H1 (cell line): ENCODE data around the gene TTBK2. TPM values are rescaled to one million over a fixed set of nuclear protein-coding genes. Genes with fewer than 3 reads are reported as not detected.

ENCODE experiments used
- CTCF ChIA-PET: fragments of 300-600 bp; sonication (Branson Sonifier 250); formaldehyde crosslinking; loops from one replicate; lab custom pipeline; 2021; ENCODE audit not compliant: partially characterized antibody; lab: Charles Lee
- POLR2A ChIA-PET: fragments of 300-600 bp; sonication (Branson Sonifier 250); formaldehyde crosslinking; loops from one replicate; lab custom pipeline; 2021; ENCODE audit warnings: inconsistent platforms; ENCODE audit not compliant: partially characterized antibody; lab: Charles Lee
- DNase-seq, 2 experiments: peaks; one replicate each; pipeline versions ENCODE4 v3.0.0 to v3.0.0-alpha.2; 2010 to 2022; ENCODE audit warnings: low spot score in 2 of 2, low read depth in 1 of 2, mixed read lengths in 1 of 2
- FAIRE-seq: peaks from 2 replicates; lab custom pipeline; 2011; peaks lifted over from hg19 to GRCh38; lab: Jason Lieb, UNC
- H2AFZ ChIP-seq: 2 replicates; pipeline ENCODE4 v1.8.1; 2012; ENCODE audit warnings: low read length, inconsistent platforms
- H2AK5ac ChIP-seq: 2 replicates; pipeline ENCODE4 v1.6.1; 2013; ENCODE audit warnings: low read depth, low read length
- H2BK120ac ChIP-seq: replicated peaks from 2 replicates; pipeline ENCODE3; 2013; ENCODE audit warnings: low read depth, low read length, inconsistent platforms
- H2BK12ac ChIP-seq: 2 replicates; pipeline ENCODE4 v1.6.1; 2013; ENCODE audit warnings: low read depth, low read length
- H2BK15ac ChIP-seq: 2 replicates; pipeline ENCODE4 v1.6.1; 2013; ENCODE audit warnings: low read length
- H2BK20ac ChIP-seq: 2 replicates; pipeline ENCODE4 v1.6.1; 2013; ENCODE audit warnings: low read length
- H2BK5ac ChIP-seq: 2 replicates; pipeline ENCODE4 v1.6.1; 2013; ENCODE audit warnings: low read depth, low read length
- H3K14ac ChIP-seq: 2 replicates; pipeline ENCODE4 v1.6.1; 2013; ENCODE audit warnings: inconsistent platforms; ENCODE audit not compliant: insufficient read length
- H3K18ac ChIP-seq: 2 replicates; pipeline ENCODE4 v1.6.1; 2013; ENCODE audit warnings: low read length; ENCODE audit errors: extremely low read depth
- H3K23ac ChIP-seq: 2 replicates; pipeline ENCODE4 v1.6.1; 2013; ENCODE audit warnings: inconsistent platforms; ENCODE audit not compliant: insufficient read length
- H3K23me2 ChIP-seq: 2 replicates; pipeline ENCODE4 v1.6.1; 2013; ENCODE audit warnings: low read depth, low read length
- H3K27ac ChIP-seq: 2 replicates; pipeline ENCODE4 v1.6.1; 2011; ENCODE audit warnings: low read depth, low read length, inconsistent platforms
- H3K27me3 ChIP-seq, 4 experiments: replicated peaks in 1 of 4; 1 replicate in 1 of 4; 2 replicates in 3 of 4; pipeline versions ENCODE4 v1.6.1 to v1.8.1; 2011 to 2013; ENCODE audit warnings: low read length in 3 of 4, mild to moderate bottlenecking in 3 of 4, inconsistent platforms in 2 of 4, mixed read lengths in 2 of 4, moderate library complexity in 1 of 4; ENCODE audit not compliant: control insufficient read depth in 3 of 4, insufficient read depth in 3 of 4; ENCODE audit errors: extremely low read depth in 1 of 4
- H3K36me3 ChIP-seq, 4 experiments: 2 replicates each; pipeline versions ENCODE4 v1.6.1 to v1.8.1; 2011 to 2013; ENCODE audit warnings: mild to moderate bottlenecking in 4 of 4, low read length in 3 of 4, moderate library complexity in 2 of 4, control low read depth in 1 of 4, inconsistent platforms in 1 of 4; ENCODE audit not compliant: insufficient read depth in 4 of 4, control insufficient read depth in 2 of 4
- H3K4ac ChIP-seq: replicated peaks from 2 replicates; pipeline ENCODE3; 2013; ENCODE audit warnings: low read length, low read depth, mixed read lengths, inconsistent platforms; ENCODE audit not compliant: insufficient read length
- H3K4me1 ChIP-seq, 4 experiments: replicated peaks in 1 of 4; 1 replicate in 1 of 4; 2 replicates in 3 of 4; pipeline versions ENCODE4 v1.6.1 to v1.8.1; 2011 to 2013; ENCODE audit warnings: low read length in 3 of 4, inconsistent platforms in 2 of 4, mixed read lengths in 1 of 4; ENCODE audit not compliant: insufficient read depth in 4 of 4, control insufficient read depth in 3 of 4
- H3K4me2 ChIP-seq, 2 experiments: 2 replicates each; pipeline versions ENCODE4 v1.6.1 to v1.8.1; 2011 to 2013; ENCODE audit warnings: low read depth in 2 of 2, low read length in 2 of 2, control low read depth in 1 of 2, inconsistent platforms in 1 of 2, mild to moderate bottlenecking in 1 of 2; ENCODE audit not compliant: insufficient read depth in 1 of 2
- H3K4me3 ChIP-seq, 4 experiments: fragments of 200-600, 300-600 bp in 1 of 4; sonication (generic), shearing (Covaris generic), sonication (Bioruptor Twin) in 1 of 4; 2 replicates each; pipeline versions ENCODE4 v1.5.1 to v1.8.1; 2011 to 2016; ENCODE audit warnings: low read length in 4 of 4, low read depth in 3 of 4, control low read depth in 2 of 4, inconsistent platforms in 2 of 4, mild to moderate bottlenecking in 2 of 4, mixed read lengths in 1 of 4, moderate library complexity in 1 of 4; ENCODE audit not compliant: insufficient read depth in 2 of 4; ENCODE audit errors: extremely low read depth in 1 of 4
- H3K56ac ChIP-seq: replicated peaks from 2 replicates; pipeline ENCODE3; 2013; ENCODE audit warnings: low read depth, mild to moderate bottlenecking, mixed read lengths, low read length, inconsistent platforms; ENCODE audit not compliant: insufficient read length
- H3K79me1 ChIP-seq: 2 replicates; pipeline ENCODE4 v1.6.1; 2013; ENCODE audit warnings: low read depth, low read length, control low read depth
- H3K79me2 ChIP-seq, 2 experiments: 2 replicates each; pipeline versions ENCODE4 v1.6.1 to v1.8.1; 2012 to 2013; ENCODE audit warnings: low read length in 2 of 2, mild to moderate bottlenecking in 2 of 2, inconsistent platforms in 1 of 2; ENCODE audit not compliant: insufficient read depth in 2 of 2, control insufficient read depth in 1 of 2
- H3K9ac ChIP-seq, 4 experiments: replicated peaks in 1 of 4; 1 replicate in 1 of 4; 2 replicates in 3 of 4; pipeline versions ENCODE4 v1.6.1 to v1.8.1; 2011 to 2013; ENCODE audit warnings: low read depth in 3 of 4, low read length in 3 of 4, control low read depth in 2 of 4, mild to moderate bottlenecking in 2 of 4, moderate library complexity in 2 of 4, inconsistent platforms in 1 of 4; ENCODE audit errors: extremely low read depth in 1 of 4
- H3K9me3 ChIP-seq, 2 experiments: 2 replicates each; pipeline versions ENCODE4 v1.6.1 to v1.8.1; 2012 to 2013; ENCODE audit warnings: mild to moderate bottlenecking in 2 of 2, moderate library complexity in 2 of 2, control low read depth in 1 of 2, inconsistent platforms in 1 of 2, low read depth in 1 of 2, low read length in 1 of 2, mixed read lengths in 1 of 2; ENCODE audit not compliant: insufficient read depth in 2 of 2
- H4K20me1 ChIP-seq, 2 experiments: replicated peaks in 1 of 2; 2 replicates each; pipeline versions ENCODE3 to v1.8.1; 2011 to 2013; ENCODE audit warnings: inconsistent platforms in 2 of 2, low read length in 2 of 2, mild to moderate bottlenecking in 1 of 2; ENCODE audit not compliant: insufficient read depth in 2 of 2, control insufficient read depth in 1 of 2
- H4K5ac ChIP-seq: 2 replicates; pipeline ENCODE4 v1.6.1; 2013; ENCODE audit warnings: low read length, low read depth, mixed read lengths, inconsistent platforms; ENCODE audit not compliant: insufficient read length
- H4K8ac ChIP-seq: 2 replicates; pipeline ENCODE4 v1.8.0; 2013; ENCODE audit warnings: mild to moderate bottlenecking, moderate library complexity, low read length, inconsistent platforms; ENCODE audit not compliant: insufficient read depth; ENCODE audit errors: extremely low read depth
- H4K91ac ChIP-seq: replicated peaks from 2 replicates; pipeline ENCODE3; 2013; ENCODE audit warnings: low read length, mixed read lengths, inconsistent platforms; ENCODE audit not compliant: insufficient read length
- BACH1 ChIP-seq: IDR thresholded peaks from 2 replicates; pipeline ENCODE4 v1.6.1; 2012; ENCODE audit warnings: low read length, improper control_type of control experiment
- BCL11A ChIP-seq, 2 experiments: IDR thresholded peaks; one replicate each; pipeline ENCODE4 v1.6.1; 2011; ENCODE audit warnings: low read depth in 2 of 2, low read length in 2 of 2, mild to moderate bottlenecking in 2 of 2
- CEBPB ChIP-seq: IDR thresholded peaks from 2 replicates; pipeline ENCODE4 v1.6.1; 2012; ENCODE audit warnings: low read depth, low read length
- CHD1 ChIP-seq: IDR thresholded peaks from 2 replicates; pipeline ENCODE4 v1.6.1; 2012; ENCODE audit warnings: low read depth, low read length, improper control_type of control experiment
- CTBP2 ChIP-seq: IDR thresholded peaks from 2 replicates; pipeline ENCODE4 v1.7.0; 2011; ENCODE audit warnings: borderline replicate concordance, mild to moderate bottlenecking, moderate library complexity, mixed read lengths, low read length; ENCODE audit not compliant: insufficient read depth, insufficient read length
- EZH2 ChIP-seq: fragments of 200-600 bp; sonication (generic); IDR thresholded peaks from 2 replicates; pipeline ENCODE4 v1.7.1; 2012; ENCODE audit warnings: low read depth, mild to moderate bottlenecking, moderate library complexity, low read length, inconsistent platforms; ENCODE audit not compliant: severe bottlenecking
- KDM4A ChIP-seq: IDR thresholded peaks from one replicate; pipeline ENCODE4 v1.7.1; 2012; ENCODE audit warnings: low read depth, mild to moderate bottlenecking, moderate library complexity, low read length, inconsistent platforms; ENCODE audit not compliant: severe bottlenecking
- POLR2A ChIP-seq, 2 experiments: IDR thresholded peaks; 1 replicate in 1 of 2; 2 replicates in 1 of 2; pipeline ENCODE4 v1.6.1; 2011; ENCODE audit warnings: low read depth in 2 of 2, low read length in 2 of 2, mild to moderate bottlenecking in 2 of 2; ENCODE audit errors: control extremely low read depth in 1 of 2
- POLR2AphosphoS5 ChIP-seq: IDR thresholded peaks from 2 replicates; pipeline ENCODE4 v1.6.1; 2011; ENCODE audit warnings: low read depth, low read length
- RBBP5 ChIP-seq: IDR thresholded peaks from 2 replicates; pipeline ENCODE4 v1.7.1; 2012; ENCODE audit warnings: low read depth, mild to moderate bottlenecking, inconsistent platforms, low read length, moderate library complexity, borderline replicate concordance
- SP1 ChIP-seq: IDR thresholded peaks from 2 replicates; pipeline ENCODE4 v1.6.1; 2011; ENCODE audit warnings: low read depth, low read length
- WGBS, 2 experiments: shearing (Covaris generic) in 1 of 2; methylation state at CpG; one replicate each; pipeline versions ENCODE4 v1.1.6 to v1.1.7; 2013 to 2015; ENCODE audit warnings: low lambda C conversion rate in 2 of 2, mixed read lengths in 2 of 2, inconsistent platforms in 1 of 2, low coverage in 1 of 2, missing lambda C conversion rate in 1 of 2; ENCODE audit not compliant: insufficient replicate concordance in 2 of 2, insufficient coverage in 1 of 2, insufficient read length in 1 of 2; ENCODE audit errors: extremely low coverage in 1 of 2, missing lambda C conversion rate in 1 of 2; 5-methylcytosine and 5-hydroxymethylcytosine counted together
- polyA plus RNA-seq, 7 experiments: library from polyadenylated mRNA; depleted of rRNA in 3 of 7; stranded (reverse) in 5 of 7; unstranded in 2 of 7; fragments of >200 nt in 5 of 7; fragments of 200-250 nt in 2 of 7; gene quantifications; 1 replicate in 5 of 7; 2 replicates in 1 of 7; 4 replicates in 1 of 7; pipeline versions ENCODE4 v1.2.1 to v1.2.3, GENCODE V29; 2011 to 2013; ENCODE audit warnings: missing spikeins in 2 of 7, mixed read lengths in 2 of 7
- total RNA-seq: library from RNA; stranded (reverse); fragmentation: NEBNext Ultra II Directional; extraction: Animal tissue kit (Norgen Biotek cat#: 25700); gene quantifications from 2 replicates; pipeline ENCODE4 v1.2.1, GENCODE V29; 2021
- TF ChIP-seq, protein P1 (sequence below): IDR thresholded peaks from 2 replicates; pipeline ENCODE4 v1.6.1; 2012; ENCODE audit warnings: inconsistent platforms
- TF ChIP-seq, protein P2 (sequence below): IDR thresholded peaks from 2 replicates; pipeline ENCODE4 v1.6.1; 2011; ENCODE audit warnings: low read depth, mild to moderate bottlenecking, low read length; ENCODE audit not compliant: insufficient read depth

The TTBK2 gene
- total and polyA plus RNA-seq, 2 of the 8 experiments (the other 6 are each of a cell fraction or from before 2014, with no cell fraction given), result 2.7 to 18.2 TPM

DNA sequence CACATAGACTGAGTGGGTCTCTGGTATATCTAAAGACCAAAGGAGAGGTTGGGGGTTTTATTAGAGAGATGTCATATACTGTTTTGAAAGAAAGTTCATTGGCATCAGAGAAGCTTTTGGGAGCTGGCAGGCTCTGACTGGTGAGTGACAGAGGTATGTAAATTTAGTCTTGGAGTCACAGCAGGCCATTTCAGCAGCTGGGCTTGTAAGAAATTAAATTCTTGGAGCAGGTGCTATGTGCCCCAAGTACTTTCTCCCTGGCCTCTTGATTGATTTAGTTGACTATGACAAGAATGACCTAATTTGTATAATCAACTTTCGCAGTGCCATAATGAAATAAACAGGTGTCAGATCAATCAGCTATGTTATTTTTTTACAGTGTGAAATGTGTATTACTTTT, 135.9 kb downstream of the TTBK2 start:
- Histone ChIP-seq H2BK15ac (no peak overlapping the region), H3K18ac (no peak overlapping the region), H3K4me1 (no peaks in the 10 kb centered on the region), H3K4me3 (no peak overlapping the region), H2BK5ac (no peak overlapping the region), H4K91ac (no peak overlapping the region), H3K4ac (no peak overlapping the region), H4K20me1 (no peaks in the 10 kb centered on the region), H3K23ac (no peak overlapping the region), H3K9me3 (no peaks in the 10 kb centered on the region), H2BK12ac (no peak overlapping the region), H3K4me2 (no peak overlapping the region), H2AK5ac (no peak overlapping the region), H3K79me1 (no peaks in the 10 kb centered on the region), H2BK120ac (no peak overlapping the region), H3K23me2 (no peaks in the 10 kb centered on the region), H4K5ac (no peak overlapping the region), H3K36me3 (no peaks in the 10 kb centered on the region), H3K79me2 (no peaks in the 10 kb centered on the region), H3K14ac (no peak overlapping the region), H3K9ac (no peak overlapping the region), H3K56ac (no peak overlapping the region), H2BK20ac (no peak overlapping the region), H2AFZ (no peak overlapping the region), H3K27me3 (peaks cover 0 to 1% (median 0%) of the 10 kb centered on the region in 4 experiments; a peak in 1 of 7 replicates), H3K27ac (no peak overlapping the region), H4K8ac (no peak overlapping the region)
- CTCF ChIA-PET, result interaction anchor here (0.6 to 1.0 kb wide), 2 partner anchors 79 to 139 kb away, joined by 3 to 5 read pairs; no protein-coding TSS in a partner anchor
- POLR2A ChIA-PET, result interaction anchor here (0.6 kb wide), 1 partner anchor 206 kb away, joined by 3 read pairs; no protein-coding TSS in a partner anchor
- DNase-seq (no peak), FAIRE-seq (peak; percentile 28)
- WGBS, 2 experiments, result 95% methylated on average over 1 of the region's 1 CpG; no CpG with 5 or more reads in 1 of the 2 experiments
- TF ChIP-seq BACH1 (no peak), CHD1 (no peak), BCL11A (IDR thresholded peaks at IDR 0.05; ENCODE audit: low read depth in 2 of 2, low read length in 2 of 2) (no peak), KDM4A (no peak), EZH2 (no peak), POLR2AphosphoS5 (no peak), RBBP5 (no peak), SP1 (no peak), CEBPB (no peak), POLR2A (IDR thresholded peaks at IDR 0.05; ENCODE audit: control extremely low read depth in 1 of 2, low read depth in 2 of 2, low read length in 2 of 2) (no peak), CTBP2 (no peak)
- TF ChIP-seq, protein P1, sequence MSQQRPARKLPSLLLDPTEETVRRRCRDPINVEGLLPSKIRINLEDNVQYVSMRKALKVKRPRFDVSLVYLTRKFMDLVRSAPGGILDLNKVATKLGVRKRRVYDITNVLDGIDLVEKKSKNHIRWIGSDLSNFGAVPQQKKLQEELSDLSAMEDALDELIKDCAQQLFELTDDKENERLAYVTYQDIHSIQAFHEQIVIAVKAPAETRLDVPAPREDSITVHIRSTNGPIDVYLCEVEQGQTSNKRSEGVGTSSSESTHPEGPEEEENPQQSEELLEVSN, result no peak
- TF ChIP-seq, protein P2, sequence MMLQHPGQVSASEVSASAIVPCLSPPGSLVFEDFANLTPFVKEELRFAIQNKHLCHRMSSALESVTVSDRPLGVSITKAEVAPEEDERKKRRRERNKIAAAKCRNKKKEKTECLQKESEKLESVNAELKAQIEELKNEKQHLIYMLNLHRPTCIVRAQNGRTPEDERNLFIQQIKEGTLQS, result no peak
